A204.1 (cell line): ENCODE results near the gene CDC42BPG.
A peak's percentile ranks its signal among the peaks of the same experiment; 100 is the strongest.
"Not testable (repeated sequence)": the region's sequence is repeated elsewhere in the genome, so short reads cannot be mapped to it uniquely, and the experiment has no call there.

Experiments used
- FAIRE-seq: peaks from 2 replicates; lab custom pipeline; 2012; peaks lifted over from hg19 to GRCh38; lab: Jason Lieb, UNC

Gene CDC42BPG

GRCh38 chr11:64834723-64835615, 9.5 kb downstream of the CDC42BPG start:
- no peak for FAIRE-seq

DNA sequence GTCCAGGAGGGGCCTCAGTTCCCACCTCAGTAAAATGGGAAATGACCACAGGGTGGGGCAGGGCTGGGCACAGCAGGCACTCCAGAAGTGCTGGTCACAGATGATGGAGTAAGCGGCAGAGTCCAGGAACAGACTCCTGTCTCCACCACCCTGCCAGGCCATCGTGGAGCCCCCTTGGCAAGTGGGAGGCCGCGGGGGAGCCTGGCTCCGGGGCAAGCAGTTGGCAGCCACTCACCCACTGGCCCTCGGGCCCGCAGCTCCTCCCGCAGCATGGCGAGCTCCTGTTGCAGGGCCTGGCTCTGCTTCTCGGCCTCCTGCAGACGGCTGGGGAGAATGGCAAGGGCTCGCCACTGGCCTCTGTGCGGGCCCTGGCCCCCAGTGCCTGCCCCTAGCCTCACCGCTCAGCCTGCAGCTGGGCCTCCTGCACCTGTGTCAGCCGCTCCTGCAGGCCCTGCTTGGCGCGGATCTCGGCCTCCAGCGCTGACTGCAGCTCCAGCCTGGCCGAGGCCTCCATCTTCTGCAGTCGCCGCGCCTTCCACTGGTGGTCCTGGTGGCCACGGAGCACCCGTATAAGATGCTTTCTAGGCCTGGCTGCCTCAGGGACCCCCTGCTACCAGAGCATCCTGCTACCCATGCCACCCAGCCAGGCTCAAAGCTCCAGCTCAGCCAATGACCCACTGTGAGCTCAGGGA, 10.3 kb downstream of the CDC42BPG start:
- no peak for FAIRE-seq

GRCh38 chr11:64833509-64833908, 10.9 kb downstream of the CDC42BPG start:
- FAIRE-seq = no peak

GRCh38 chr11:64833198-64833502, 11.3 kb downstream of the CDC42BPG start:
- FAIRE-seq = no peak

DNA sequence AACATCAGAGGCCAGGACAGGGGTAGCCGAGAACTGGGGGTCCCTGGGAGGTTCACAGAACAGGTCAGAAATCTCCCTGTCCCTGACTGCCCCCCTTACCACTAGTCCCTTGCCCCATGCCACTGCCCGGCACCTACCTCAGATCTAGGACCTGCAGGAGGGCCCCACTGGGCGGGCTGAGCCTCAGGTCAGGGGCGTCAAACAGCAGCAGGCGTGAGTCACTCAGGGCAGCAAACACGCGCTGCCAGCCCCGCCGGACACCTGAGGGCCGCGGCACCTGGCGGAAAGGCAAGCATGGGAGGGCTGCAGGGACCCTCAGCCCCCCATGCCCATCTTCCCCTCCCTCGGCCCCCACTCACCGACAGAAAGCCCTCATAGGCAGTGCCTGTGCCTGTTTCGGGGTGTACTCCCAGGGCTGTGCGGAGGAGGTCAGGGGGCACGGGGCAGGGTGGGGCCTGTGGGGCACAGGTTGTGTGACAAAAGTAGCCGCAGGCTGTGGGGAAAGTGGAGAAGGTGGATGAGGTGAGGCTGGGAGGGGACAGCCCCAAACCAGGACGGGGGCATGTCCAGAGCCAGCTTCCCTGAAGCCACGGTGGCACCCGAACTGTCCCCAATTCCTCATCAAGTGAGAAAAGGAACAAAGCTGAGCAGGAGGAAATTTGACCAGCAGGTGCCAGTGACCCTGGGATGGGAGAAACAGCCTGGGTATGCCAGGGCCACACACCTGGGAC, 11.8 kb downstream of the CDC42BPG start:
- no peak for FAIRE-seq

- FAIRE-seq = no peak
Measured at GRCh38 chr11:64831411-64831891, 13.0 kb downstream of the CDC42BPG start.

DNA sequence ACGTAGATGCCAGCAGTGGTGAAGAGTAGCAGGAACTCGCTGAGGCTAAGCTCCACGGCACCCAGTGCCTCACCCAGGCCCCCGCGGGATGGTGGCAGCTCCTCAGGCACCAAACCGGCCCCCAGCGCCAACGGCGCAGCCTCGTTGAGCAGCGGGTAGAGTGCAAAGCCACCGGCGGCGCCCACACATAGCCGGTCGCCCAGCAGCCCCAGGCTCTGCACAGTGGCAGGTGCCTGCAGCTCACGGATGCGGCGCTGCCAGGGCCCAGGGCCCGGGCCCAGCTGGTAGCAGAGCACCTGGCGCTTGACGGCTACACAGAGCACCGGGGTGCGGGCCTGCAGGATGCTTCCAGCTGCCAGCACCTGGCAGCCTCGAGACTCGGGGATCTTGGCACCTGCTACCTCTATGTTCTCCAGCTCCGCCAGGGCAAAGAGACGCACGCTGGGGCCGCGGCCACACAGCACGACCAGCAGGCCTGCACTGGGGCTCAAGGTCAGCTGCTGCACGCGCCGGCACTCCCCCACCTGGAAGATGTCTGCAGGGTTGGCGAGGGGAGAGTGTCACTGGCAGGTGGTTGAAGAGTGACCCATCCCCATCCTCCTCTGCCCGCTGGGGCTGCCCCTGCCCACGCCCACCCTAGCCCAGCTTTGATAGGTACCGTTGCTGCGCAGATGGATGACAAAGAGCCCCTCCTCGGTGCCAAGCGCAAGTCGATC, 14.8 kb downstream of the CDC42BPG start:
- FAIRE-seq = no peak

GRCh38 chr11:64827451-64827839, 17.0 kb downstream of the CDC42BPG start:
- no peak for FAIRE-seq

DNA sequence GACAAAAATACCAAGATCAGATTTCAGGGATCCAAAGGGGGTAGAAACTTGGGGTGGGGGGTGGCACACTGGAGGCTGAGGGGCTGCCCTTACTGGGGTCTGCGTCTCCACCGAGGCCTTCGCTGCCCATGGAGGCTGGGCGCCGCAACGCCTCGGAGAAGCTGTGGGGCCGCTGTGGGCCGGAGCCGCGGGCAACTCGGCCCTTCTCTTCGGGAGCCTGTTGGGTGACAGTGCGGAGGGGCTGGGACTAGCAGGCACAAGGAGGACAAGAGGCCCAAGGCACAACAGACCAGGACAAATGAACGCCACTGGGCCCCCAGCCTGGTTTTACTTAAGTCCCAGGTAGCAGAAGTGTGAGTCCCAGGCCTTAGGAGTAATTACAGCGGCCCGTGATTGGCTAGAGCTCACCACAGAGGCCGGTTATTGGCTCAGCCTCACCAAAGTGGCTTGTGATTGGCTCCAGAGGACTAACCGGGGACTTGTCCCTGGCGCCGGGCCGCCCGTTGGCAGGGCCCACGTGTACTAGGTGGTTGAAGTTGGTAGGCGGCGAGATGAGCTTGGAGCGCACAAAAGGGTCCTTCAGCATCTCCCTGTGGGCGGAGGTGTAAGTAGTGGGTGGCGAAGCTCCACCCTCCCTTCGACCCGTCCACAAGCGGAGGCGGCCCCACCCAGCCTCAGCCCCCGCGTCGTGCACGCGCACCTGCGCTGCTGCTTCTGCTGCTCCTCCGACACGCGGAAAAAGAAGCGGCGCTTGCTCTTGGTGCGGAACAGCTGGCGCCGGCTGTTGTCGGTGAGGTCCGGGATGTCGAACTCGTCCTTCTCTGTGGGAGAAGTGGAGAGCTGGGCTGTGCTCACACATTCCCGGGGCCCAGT, 17.6 kb downstream of the CDC42BPG start:
- FAIRE-seq = no peak

- no peak for FAIRE-seq
Measured at GRCh38 chr11:64826062-64826461, 18.4 kb downstream of the CDC42BPG start.

DNA sequence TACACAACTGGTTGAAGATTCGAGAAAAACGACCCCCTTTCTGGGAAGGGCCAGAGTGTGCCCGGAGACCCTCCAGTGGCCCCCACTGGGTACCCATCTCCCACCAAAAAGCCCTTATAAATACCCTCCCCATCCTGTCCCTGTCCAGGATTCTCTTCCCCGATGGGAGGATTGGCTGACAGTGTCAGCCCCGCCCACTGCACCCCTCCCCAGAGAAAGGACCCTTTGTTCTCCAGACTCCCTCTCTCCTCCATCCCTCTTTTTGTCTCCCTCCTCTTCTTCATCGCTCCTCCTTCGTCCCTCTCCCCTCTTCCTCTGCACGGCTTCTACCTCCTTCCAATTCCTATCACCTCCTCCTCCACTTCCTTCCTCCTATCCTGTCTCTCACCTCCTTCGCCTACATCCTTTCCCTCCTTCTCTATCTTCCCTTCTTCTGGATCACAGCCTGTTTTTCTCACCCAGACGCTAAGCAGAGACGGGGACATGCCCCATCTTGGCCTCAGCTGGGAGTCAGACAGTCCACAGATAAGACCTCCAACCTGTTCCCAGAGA, 20.8 kb downstream of the CDC42BPG start:
- FAIRE-seq = no peak

GRCh38 chr11:64817476-64817875, 27.0 kb downstream of the CDC42BPG start:
- FAIRE-seq = no peak

GRCh38 chr11:64815433-64815832, 29.0 kb downstream of the CDC42BPG start:
- FAIRE-seq = not testable (repeated sequence)

GRCh38 chr11:64814712-64815187, 29.7 kb downstream of the CDC42BPG start:
- no peak for FAIRE-seq

- FAIRE-seq = no peak
Measured at GRCh38 chr11:64813826-64814225, 30.6 kb downstream of the CDC42BPG start.

GRCh38 chr11:64810891-64811272, 33.6 kb downstream of the CDC42BPG start:
- FAIRE-seq = no peak

DNA sequence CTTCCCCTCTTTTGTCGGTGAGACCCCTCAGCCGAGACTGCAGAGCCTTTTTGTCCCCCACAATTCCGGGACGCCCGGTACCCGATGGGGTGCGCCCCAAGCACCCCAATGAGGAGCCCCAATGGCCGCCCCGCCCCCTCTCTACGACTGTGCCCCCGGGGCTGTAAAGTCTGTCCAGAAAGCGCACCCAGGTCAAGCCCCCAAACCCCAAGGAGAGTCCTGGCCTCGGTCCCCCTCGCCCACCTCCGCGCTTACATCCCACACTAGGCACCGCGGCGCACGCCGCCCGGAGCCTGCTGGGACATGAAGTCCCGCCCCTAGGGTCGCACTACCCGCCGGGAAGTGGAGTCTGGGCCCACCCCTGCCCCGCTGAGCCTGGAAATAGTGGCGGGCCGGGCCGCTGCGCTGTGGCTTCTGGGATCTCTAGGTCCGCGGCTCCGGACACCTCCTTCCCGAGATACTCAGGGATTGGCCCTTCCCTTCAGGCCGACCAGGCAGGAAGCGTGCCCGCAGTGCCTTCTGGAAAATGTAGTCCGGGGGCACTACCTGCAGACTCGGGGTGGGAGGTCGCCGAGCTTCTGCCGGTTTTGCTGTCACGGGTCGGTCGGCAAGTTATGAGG, 34.1 kb downstream of the CDC42BPG start, which contains the start of gene MEN1:
Gene MEN1, minus strand, starts transcription at position 281 of the 620 bp plus-strand sequence. CDS start 442 bp downstream, outside the sequence.
- FAIRE-seq = peak; percentile 96

- FAIRE-seq = no peak
Measured at GRCh38 chr11:64809781-64810241, 34.6 kb downstream of the CDC42BPG start.

- no peak for FAIRE-seq
Measured at GRCh38 chr11:64805481-64805880, 39.0 kb downstream of the CDC42BPG start.
